GM12878 (cell line): Measurements from ENCODE around the gene KLK12. TPM values are rescaled to one million over a fixed set of nuclear protein-coding genes. Genes with fewer than 3 reads are reported as not detected.

Experiments used
- ATAC-seq: fragments of 200-7000 bp; cut with Tn5 transposase; 3 replicates; pipeline ENCODE4 v1.9.1; 2020; ENCODE audit warnings: mild to moderate bottlenecking, moderate library complexity
- BruUV-seq: library from RNA; stranded (reverse); fragments of 400-500 nt; replicated peaks from 2 replicates; lab custom pipeline; 2021; lab: Mats Ljungman, UMichigan
- CTCF ChIA-PET: fragments of 300-600 bp; sonication (Branson Sonifier 250); formaldehyde crosslinking; extraction: SDS; loops from one replicate; lab custom pipeline; 2021; ENCODE audit warnings: inconsistent platforms; lab: Yijun Ruan, JAX
- POLR2A ChIA-PET: fragments of 350-600 bp; formaldehyde crosslinking; extraction: SDS; loops from one replicate; lab custom pipeline; 2021; ENCODE audit warnings: inconsistent platforms; lab: Charles Lee
- RAD21 ChIA-PET: fragments of 300-600 bp; sonication (Branson Sonifier 250); formaldehyde crosslinking; loops from one replicate; lab custom pipeline; 2023; ENCODE audit warnings: antibody characterized with exemption; ENCODE audit not compliant: unreplicated experiment; lab: Charles Lee
- SMC1A ChIA-PET: fragments of 300-600 bp; sonication (Branson Sonifier 250); formaldehyde crosslinking; loops from one replicate; lab custom pipeline; 2023; ENCODE audit not compliant: unreplicated experiment, uncharacterized antibody; lab: Charles Lee
- DNase-seq: peaks from one replicate; pipeline ENCODE4 v3.0.0-alpha.2; 2011; ENCODE audit warnings: low read depth, low spot score
- FAIRE-seq: peaks from 3 replicates; lab custom pipeline; 2011; peaks lifted over from hg19 to GRCh38; lab: Jason Lieb, UNC
- H2AFZ ChIP-seq: 2 replicates; pipeline ENCODE4 v1.6.0; 2011; ENCODE audit warnings: low read depth, low read length, control low read depth; ENCODE audit not compliant: control insufficient read depth
- H3K27ac ChIP-seq: 2 replicates; pipeline ENCODE4 v1.5.1; 2011; ENCODE audit warnings: control low read depth; ENCODE audit not compliant: control insufficient read depth, insufficient read depth
- H3K27me3 ChIP-seq, 2 experiments: replicated peaks in 1 of 2; 2 replicates each; pipeline versions ENCODE4 v1.6.0 to v1.6.1; 2011; ENCODE audit warnings: low read length in 1 of 2; ENCODE audit not compliant: control insufficient read depth in 2 of 2, insufficient read depth in 2 of 2
- H3K36me3 ChIP-seq, 2 experiments: 2 replicates each; pipeline ENCODE4 v1.5.1; 2011; ENCODE audit warnings: low read length in 1 of 2; ENCODE audit not compliant: control insufficient read depth in 2 of 2, insufficient read depth in 2 of 2
- H3K4me1 ChIP-seq: 2 replicates; pipeline ENCODE4 v1.6.1; 2011; ENCODE audit warnings: mild to moderate bottlenecking, low read length, moderate library complexity, mixed read lengths; ENCODE audit not compliant: control insufficient read depth, insufficient read depth
- H3K4me2 ChIP-seq: 2 replicates; pipeline ENCODE4 v1.6.0; 2011; ENCODE audit warnings: control low read depth; ENCODE audit not compliant: control insufficient read depth, insufficient read depth
- H3K4me3 ChIP-seq: fragments of 200-600 bp; sonication (generic); 2 replicates; pipeline ENCODE4 v1.5.1; 2016
- H3K79me2 ChIP-seq: 2 replicates; pipeline ENCODE4 v1.6.0; 2011; ENCODE audit warnings: low read length; ENCODE audit not compliant: control insufficient read depth, insufficient read depth
- H3K9ac ChIP-seq: 2 replicates; pipeline ENCODE4 v1.8.0; 2011; ENCODE audit warnings: low read length, control low read depth, mixed read lengths; ENCODE audit not compliant: control insufficient read depth, insufficient read depth
- H3K9me3 ChIP-seq: replicated peaks from 3 replicates; pipeline ENCODE4 v1.5.1; 2011; ENCODE audit warnings: mild to moderate bottlenecking, low read length; ENCODE audit not compliant: control insufficient read depth, insufficient read depth
- H4K20me1 ChIP-seq: 2 replicates; pipeline ENCODE4 v1.6.0; 2011; ENCODE audit not compliant: control insufficient read depth, insufficient read depth
- CUX1 ChIP-seq: IDR thresholded peaks from 2 replicates; pipeline ENCODE4 v1.6.1; 2012; ENCODE audit warnings: improper control_type of control experiment, low read depth, low read length; ENCODE audit not compliant: insufficient replicate concordance
- DPF2 ChIP-seq: fragments of 450-650 bp; IDR thresholded peaks from 2 replicates; pipeline ENCODE4 v1.6.1; 2017; ENCODE audit warnings: mild to moderate bottlenecking
- HDAC6 ChIP-seq: fragments of 200-600 bp; sonication (generic); IDR thresholded peaks from one replicate; pipeline ENCODE4 v1.8.0; 2017; ENCODE audit warnings: antibody characterized with exemption; ENCODE audit not compliant: unreplicated experiment
- KAT2A ChIP-seq: conservative IDR thresholded peaks from 2 replicates; pipeline ENCODE4 v1.6.1; 2011; ENCODE audit warnings: low read depth, low read length; ENCODE audit not compliant: control insufficient read depth
- LARP7 ChIP-seq: fragments of 450-650 bp; IDR thresholded peaks from 2 replicates; pipeline ENCODE4 v1.6.1; 2017; ENCODE audit warnings: mild to moderate bottlenecking
- PRDM15 ChIP-seq: fragments of 450-650 bp; formaldehyde crosslinking; IDR thresholded peaks from 2 replicates; pipeline ENCODE4 v1.4.0; 2020; ENCODE audit warnings: mild to moderate bottlenecking, moderate library complexity
- RFX5 ChIP-seq: IDR thresholded peaks from 2 replicates; pipeline ENCODE4 v1.6.1; 2011; ENCODE audit warnings: low read depth, low read length, improper control_type of control experiment
- SUPT20H ChIP-seq: IDR thresholded peaks from 2 replicates; pipeline ENCODE4 v1.6.1; 2011; ENCODE audit warnings: low read depth, mild to moderate bottlenecking, low read length, moderate library complexity, borderline replicate concordance; ENCODE audit not compliant: control insufficient read depth
- WRNIP1 ChIP-seq: IDR thresholded peaks from 2 replicates; pipeline ENCODE4 v1.6.1; 2011; ENCODE audit warnings: low read depth, low read length, improper control_type of control experiment, borderline replicate concordance
- ZNF622 ChIP-seq: fragments of 450-650 bp; IDR thresholded peaks from 2 replicates; pipeline ENCODE4 v1.6.1; 2017; ENCODE audit warnings: mild to moderate bottlenecking, inconsistent platforms
- ZNF687 ChIP-seq: fragments of 450-650 bp; IDR thresholded peaks from 2 replicates; pipeline ENCODE4 v1.6.1; 2017; ENCODE audit warnings: mild to moderate bottlenecking, moderate library complexity
- WGBS: methylation state at CpG from one replicate; pipeline ENCODE4 v1.1.6; 2016; ENCODE audit warnings: low lambda C conversion rate; ENCODE audit not compliant: insufficient replicate concordance, insufficient coverage; ENCODE audit errors: missing lambda C conversion rate; 5-methylcytosine and 5-hydroxymethylcytosine counted together
- in situ Hi-C: fragments of 300-500 bp; cut with MboI; formaldehyde crosslinking; loops from 9 replicates; pipeline ENCODE4 v1.14.3; 2018; ENCODE audit warnings: mixed read lengths
- intact Hi-C: fragments of 100-400 bp; cut with micrococcal nuclease; formaldehyde crosslinking; loops from one replicate; pipeline ENCODE4 v1.14.2; 2022; ENCODE audit not compliant: unreplicated experiment
- polyA plus RNA-seq, 11 experiments: library from polyadenylated mRNA; depleted of rRNA in 4 of 11; unstranded in 6 of 11; stranded (reverse) in 5 of 11; fragments of >200 nt; fragmentation: Nextera tagmentation in 4 of 11; fragmentation: Illumina TruSeq in 1 of 11; extraction: Ambion mirVana in 4 of 11; extraction: Trizol in 1 of 11; gene quantifications; 1 replicate in 1 of 11; 2 replicates in 10 of 11; pipeline versions ENCODE4 v1.2.1 to v1.2.3, GENCODE V29; 2011 to 2016; ENCODE audit warnings: inconsistent platforms in 2 of 11, missing spikeins in 2 of 11, low read depth in 1 of 11
- total RNA-seq, 4 experiments: library from RNA; depleted of rRNA in 3 of 4; stranded (reverse); fragments of >200 nt in 3 of 4; fragmentation: Illumina TruSeq in 1 of 4; extraction: Trizol in 1 of 4; gene quantifications; 2 replicates each; pipeline versions ENCODE4 v1.2.1 to v1.2.3, GENCODE V29; 2013 to 2021

KLK12 gene
- total and polyA plus RNA-seq, 10 of the 15 experiments (the other 5 are each of a cell fraction or from before 2014, with no cell fraction given), result not detected

GRCh38 chr19:51079481-51080110 is 44.8 kb upstream of the KLK12 start:
- in situ Hi-C loops, result no loop called here
- no peak overlapping the region for H3K4me3 ChIP-seq
- POLR2A ChIA-PET, result no interaction called here
- intact Hi-C loops, result no loop called here
- CTCF ChIA-PET, result no interaction called here
- WGBS, result 55% methylated on average over 27 of the region's 27 CpGs
- H3K4me1 ChIP-seq, result no peaks in the 10 kb centered on the region
- H4K20me1 ChIP-seq, result no peaks in the 10 kb centered on the region
- no peak for DNase-seq
- H3K27me3 ChIP-seq, result no peaks in the 10 kb centered on the region
- H3K27ac ChIP-seq, result no peak overlapping the region
- H3K79me2 ChIP-seq, result no peaks in the 10 kb centered on the region
- SMC1A ChIA-PET, result no interaction called here
- RAD21 ChIA-PET, result no interaction called here
- BruUV-seq, result no TSS peak
- H3K9ac ChIP-seq, result no peak overlapping the region
- FAIRE-seq, result no peak
- H3K4me2 ChIP-seq, result no peak overlapping the region
- H3K36me3 ChIP-seq, result no peaks in the 10 kb centered on the region
- H2AFZ ChIP-seq, result no peak overlapping the region
- ATAC-seq, result no peak
- H3K9me3 ChIP-seq, result no peaks in the 10 kb centered on the region
- TF ChIP-seq WRNIP1, result no peak
- no peak for TF ChIP-seq HDAC6
- TF ChIP-seq DPF2, result no peak
- TF ChIP-seq SUPT20H, result no peak
- no peak for TF ChIP-seq LARP7
- TF ChIP-seq ZNF687, result no peak
- TF ChIP-seq PRDM15, result no peak
- no peak for TF ChIP-seq ZNF622
- no peak for TF ChIP-seq RFX5
- no peak for TF ChIP-seq CUX1
- no peak for TF ChIP-seq KAT2A
